ENCODE measurements around the gene SOHLH1.

SOHLH1 gene

GRCh38 chr9:135655317-135655716 is 44.0 kb downstream of the SOHLH1 start:
- no peak for DNase-seq

- no peak for DNase-seq
These were observed 48.9 kb downstream of the SOHLH1 start for GRCh38 chr9:135650408-135650807.

- no peak for DNase-seq
These were observed 49.8 kb downstream of the SOHLH1 start for GRCh38 chr9:135649508-135649907.

GRCh38 chr9:135648494-135649410 is 50.5 kb downstream of the SOHLH1 start:
- no peak for DNase-seq

- no peak for DNase-seq
These were observed 51.4 kb downstream of the SOHLH1 start for GRCh38 chr9:135647884-135648283.

- no peak for DNase-seq
These were observed 54.6 kb downstream of the SOHLH1 start for GRCh38 chr9:135644631-135645218.
